Right kidney (tissue), 1 donor: ENCODE data around the gene AJAP1.

Experiments
- DNase-seq: peaks from one replicate; pipeline ENCODE4 v3.0.0-alpha.2; 2016

The AJAP1 gene

DNA sequence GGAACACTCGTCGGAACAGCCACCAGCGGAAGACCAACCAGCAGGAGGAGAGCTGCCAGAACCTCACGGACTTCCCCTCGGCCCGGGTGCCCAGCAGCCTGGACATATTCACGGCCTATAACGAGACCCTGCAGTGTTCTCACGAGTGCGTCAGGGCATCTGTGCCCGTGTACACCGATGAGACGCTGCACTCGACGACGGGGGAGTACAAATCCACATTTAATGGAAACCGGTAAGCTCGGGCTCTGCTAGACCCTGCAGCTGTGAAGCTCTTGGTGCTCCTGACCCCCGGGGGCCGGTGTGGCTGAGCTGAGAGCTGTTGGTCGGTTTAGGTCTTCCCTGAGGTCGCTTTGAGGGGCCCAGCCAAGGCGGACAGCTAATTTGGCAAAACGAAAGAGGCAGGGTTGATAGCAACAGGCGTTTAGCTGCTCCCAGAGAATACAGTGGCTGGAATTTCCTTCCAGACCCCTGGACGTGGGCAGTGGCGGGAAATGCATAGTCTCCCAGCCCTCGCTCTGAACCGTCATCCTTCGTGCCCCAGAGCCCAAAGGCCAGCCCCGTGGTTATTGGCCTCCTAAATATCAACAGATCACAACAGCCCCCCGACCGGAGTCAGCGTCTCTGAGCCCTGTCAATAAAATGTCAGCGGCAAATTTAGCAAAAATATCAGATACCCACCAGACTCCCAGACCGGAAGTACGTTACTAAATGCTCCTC, 118.0 kb downstream of the AJAP1 start:
- no peak for DNase-seq

DNA sequence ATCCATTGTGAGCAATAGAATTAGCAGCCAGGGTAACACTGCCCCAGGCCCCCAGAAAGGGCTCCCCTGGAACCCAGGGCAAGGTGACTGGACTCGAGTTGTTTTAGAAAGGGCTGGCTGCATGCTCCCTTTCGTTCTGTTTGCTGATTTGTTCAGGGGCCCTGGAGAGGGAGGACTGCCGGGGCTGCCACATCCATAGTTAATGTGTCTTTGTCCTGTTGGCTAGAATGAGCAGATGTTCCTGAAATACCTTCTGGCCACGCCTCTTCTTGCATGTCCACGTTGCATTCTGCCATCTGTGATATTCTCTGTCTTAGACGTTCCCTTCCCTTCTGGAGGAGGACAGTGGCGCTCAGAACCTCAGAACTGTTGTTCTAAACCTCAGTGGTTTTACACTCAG, 118.8 kb downstream of the AJAP1 start:
- DNase-seq: no peak

DNA sequence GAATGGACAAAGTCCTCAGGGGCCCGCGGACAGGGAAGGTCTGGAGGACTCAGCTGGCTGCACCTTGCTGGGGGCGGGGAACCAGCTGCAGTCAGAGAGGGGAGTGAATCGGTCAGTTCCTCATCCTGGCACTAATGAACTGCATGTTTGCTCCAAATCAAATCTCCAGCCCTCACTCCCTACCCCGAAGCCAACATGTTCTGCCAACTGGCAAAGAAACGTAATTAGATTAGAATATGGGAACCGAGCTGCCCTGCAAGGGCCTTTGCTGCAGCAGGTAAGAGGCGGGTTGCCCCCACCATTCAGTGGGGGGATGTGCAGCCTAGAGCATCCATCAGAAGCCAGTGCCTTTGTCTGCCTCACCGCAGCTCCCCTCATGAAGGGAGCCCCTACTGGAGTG, 121.1 kb downstream of the AJAP1 start:
- DNase-seq: no peak

DNA sequence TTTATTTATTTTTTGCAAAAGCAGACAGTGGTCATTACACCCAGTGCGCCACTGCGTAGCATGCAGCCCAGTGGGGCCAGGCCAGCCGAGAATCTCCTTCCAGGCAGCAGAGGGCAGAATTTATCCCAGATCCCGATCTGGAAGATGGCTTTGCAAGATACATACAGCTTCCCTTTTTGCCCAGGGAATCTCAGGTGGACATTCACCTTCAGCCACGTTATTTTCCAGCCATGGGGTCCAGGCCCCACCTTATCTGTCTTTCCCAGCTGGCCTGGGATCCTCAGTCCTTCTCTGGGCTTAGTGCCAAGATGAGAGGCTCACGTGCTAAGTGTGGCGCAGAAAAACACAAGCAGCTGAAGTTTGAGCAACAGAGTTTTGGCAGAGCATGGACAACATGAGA, 123.6 kb downstream of the AJAP1 start:
- peak; percentile 23 for DNase-seq

DNA sequence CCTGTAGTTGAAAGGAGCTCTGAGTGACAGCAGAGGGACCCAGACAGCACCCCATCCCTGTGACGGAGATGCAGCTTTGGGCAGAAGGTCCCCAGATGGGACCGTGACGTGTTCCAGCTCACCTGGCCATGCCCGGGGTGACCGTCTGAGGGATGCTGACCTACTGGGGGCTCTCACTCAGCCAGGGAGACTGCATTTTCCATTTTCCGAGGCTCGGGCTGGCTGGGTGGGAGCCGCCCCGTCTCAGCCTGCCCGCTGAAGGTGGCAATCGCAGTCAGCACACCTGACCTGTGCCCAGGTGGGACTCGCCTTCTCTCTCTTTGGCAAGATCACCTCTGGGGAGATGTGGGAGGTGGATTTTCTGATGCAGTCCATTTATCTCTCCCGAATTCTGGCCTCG, 127.2 kb downstream of the AJAP1 start:
- no peak for DNase-seq

DNA sequence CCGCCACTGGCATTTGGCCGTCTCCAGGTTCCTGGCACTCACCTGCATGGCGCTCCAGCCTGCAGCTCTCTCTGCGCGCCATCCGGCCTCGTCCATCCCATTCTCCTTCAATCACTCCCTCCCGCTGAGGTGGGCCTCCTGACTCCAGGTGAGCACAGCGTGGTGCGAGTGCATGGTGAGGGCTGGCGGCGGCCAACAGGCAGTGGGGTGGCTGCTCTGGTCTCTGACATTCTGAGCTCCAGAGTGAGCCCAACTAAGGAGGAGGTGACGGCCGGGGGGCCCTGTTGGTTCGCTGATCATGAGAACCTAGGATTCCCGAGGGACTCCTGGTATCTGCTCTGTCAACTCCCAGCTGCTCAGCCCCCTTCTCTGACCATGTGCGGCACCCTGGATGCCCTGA, 130.4 kb downstream of the AJAP1 start:
- no peak for DNase-seq

DNA sequence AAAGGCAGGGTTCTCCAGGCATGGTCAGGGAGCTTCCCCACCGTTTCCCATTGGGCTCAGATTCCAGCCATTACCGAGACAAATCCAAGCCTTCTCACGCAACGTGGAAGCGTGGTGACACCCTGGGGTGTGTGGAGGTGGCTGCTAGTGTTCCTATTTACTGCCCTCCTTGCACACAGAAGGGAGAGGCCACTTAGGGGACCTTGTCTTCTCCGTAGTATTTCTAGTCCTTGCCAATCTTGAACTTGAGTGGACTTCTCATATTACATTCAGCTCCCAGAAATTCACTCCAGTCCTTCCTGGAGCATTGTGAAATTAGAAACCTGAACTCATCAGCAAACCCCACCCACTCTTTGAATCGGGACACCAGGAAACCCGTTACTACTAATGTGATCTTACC, 131.6 kb downstream of the AJAP1 start:
- DNase-seq: no peak

DNA sequence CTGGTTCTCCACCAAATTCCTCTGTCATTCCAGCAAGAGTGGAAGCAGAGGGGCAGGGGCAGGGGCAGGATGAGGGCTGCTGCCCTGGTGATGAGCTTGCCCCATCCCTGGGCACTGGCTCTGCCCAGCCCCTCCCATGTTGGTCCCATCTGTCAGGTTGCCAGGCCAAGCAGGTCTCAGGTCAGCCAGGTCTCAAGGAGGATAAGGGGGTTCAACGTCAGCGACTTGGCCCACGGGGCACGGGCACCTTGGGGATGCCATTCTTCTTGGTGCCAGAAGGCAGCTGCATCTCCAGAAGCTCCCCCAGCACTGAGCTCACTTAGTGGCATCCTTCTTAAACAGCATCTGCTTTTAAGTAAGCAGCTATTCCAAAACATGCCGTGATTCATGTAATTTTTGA, 133.1 kb downstream of the AJAP1 start:
- no peak for DNase-seq

DNA sequence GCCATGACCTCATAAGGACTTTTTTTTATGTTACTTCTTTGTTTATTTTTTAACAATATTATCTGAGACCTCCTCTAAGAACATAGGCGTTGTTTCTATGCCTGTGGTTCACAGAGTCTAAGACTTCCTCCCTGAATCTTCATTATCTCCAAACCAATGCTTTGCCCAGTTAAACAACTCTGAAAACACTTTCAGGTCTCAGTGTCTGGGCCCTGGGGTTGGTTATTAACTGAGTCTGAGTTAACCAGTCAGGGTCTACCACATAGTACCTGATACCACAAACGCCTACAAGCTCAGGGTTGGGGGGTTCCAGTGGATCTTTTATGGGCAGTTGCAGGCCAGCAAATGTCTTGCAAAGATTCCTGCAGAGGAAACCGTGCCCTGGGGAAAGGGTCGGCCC, 138.2 kb downstream of the AJAP1 start:
- DNase-seq: no peak

DNA sequence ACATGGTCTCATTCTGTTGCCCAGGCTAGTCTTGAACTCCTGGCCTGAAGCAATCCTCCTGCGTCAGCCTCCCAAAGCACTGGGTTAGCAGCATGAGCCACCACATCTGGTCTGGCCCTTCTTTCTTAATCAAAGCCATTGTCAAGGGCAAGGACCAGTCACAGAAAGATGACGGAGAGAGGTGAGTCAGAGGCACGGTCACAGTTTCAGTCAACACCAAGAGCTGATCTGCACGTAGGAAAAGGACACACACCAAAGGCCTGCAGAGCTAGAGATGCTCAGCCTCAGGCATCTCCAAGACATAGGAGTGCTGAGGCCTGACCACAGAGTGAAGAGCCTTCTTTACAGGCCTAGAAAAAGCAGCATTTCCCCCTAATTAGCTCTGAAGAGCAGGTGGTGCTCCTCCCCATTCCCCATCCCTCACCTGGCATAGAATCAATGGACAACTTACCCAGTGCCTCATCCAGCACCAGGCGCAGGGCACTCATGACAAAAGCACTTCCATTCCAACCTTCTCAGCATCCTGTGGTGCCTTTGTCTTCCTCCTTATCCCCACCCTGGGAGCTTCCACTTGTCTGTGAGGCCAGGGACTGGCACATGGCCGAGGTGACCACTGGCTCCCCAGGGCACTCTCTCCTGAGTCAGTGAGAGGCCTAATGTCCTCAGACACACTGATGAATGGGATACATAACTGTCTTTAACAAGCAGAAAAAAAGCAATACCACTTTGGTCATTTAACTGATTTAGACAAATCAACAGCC, 139.8 kb downstream of the AJAP1 start:
- DNase-seq: no peak

DNA sequence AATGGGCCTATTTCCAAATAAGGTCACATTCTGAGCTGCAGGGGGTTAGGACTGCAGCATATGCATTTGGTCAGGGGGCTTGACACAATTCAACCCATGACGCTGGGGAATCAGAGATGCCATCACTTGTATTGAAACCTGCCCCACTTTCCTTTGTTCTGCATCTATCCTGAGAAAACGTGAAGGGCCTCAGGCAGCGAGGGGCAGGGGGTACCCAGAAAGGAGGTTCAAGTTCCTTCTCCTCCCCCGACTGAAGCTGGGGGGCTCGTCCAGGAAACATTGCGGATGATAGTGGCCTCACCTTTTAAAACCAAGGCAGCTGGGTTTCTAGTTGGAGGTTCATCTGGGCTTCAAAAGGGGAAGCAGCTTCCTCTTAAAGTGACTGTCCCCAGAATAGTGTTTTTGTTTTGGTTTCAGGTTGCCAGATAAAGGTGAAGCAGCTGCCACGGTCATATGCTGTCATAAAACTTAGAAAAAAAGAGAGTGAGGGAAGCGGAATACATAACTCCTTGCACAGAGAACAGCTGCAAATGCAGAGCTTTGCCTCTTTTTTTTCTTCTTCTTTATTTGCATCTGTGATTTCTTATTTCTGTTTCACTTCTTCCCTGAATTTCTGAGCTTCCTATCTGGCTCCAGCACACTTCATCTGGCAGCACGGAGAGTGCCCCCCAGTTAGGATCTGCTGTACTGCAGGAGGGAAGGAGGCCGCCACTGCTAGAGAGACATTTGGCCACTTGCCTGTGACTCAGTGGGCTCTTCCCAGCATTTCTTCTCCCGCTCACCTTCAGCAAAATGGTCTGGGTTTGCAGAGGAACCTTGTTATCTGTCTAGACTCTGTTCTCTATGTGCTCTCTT, 142.0 kb downstream of the AJAP1 start:
- DNase-seq: no peak

DNA sequence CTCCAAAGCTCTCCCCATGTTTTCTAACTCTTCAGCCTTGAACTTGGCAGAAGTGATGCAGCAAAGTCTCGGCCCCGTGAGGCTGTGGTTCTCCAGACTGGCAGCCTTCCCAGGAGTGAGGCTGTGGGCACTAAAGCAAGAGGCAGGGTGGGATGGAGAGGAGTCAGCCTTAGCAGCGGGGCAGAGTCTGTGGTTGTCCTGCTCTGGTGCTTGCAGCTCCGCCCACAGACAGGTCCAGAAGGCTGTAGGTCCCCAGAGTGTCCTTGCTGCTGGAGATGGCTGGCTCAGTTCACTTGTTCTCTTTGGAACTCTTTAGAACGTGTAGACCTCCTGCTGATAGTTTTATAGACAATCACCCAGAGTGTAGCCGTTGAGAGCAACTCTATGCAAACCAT, 142.6 kb downstream of the AJAP1 start:
- DNase-seq: no peak

DNA sequence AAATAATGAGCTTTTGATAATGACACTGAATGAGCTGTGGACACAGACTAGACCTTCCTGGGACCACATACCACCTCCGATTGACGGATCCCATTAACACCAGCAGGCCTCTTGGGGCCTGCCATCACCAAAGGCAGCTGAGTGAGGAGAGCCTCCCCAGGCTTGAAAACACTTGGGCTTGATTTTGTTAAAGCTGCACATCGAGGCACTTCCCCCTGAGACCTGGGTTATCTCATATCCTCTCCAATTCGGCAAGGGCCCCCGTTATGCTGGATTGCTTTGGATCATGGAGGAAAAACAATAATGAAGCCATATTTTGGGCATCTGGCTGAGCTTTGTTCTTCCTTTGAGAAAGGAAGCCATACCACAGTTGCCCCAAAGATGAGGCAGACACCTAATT, 143.0 kb downstream of the AJAP1 start:
- no peak for DNase-seq

DNA sequence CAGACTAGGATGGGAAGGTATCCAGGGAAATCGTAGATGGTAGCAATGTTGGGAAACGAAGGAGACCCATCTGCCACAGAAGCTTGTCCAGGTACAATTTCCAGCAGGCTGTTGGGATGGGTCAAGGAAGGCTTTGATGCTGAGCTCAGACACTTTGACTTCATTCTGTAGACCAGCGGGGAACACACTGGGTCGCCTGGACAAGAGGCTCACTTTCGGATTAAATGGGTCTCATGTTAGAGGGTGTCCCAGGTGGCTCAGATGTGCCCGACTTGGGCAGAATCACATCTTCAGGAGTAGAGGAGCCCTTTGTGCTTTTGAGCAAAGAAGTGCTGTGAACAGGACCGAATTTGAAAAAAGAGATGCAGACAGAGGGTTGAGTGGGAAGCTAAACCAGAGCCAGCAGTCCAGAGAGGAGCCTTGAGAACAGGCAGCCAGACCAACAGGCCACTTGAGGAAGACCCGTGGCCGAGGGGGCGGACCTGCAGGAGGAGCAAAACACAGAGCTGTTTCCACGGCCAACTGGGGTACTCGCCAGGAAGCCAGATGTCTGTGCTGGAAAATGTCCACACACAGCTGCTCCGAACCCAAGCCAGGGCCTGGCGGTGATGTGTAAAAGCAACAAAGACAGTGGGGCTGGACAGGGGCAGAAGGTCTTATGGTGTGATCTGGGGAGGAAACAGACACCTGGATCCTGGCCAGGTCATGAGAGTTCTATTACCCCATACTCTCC, 146.9 kb downstream of the AJAP1 start:
- no peak for DNase-seq

DNA sequence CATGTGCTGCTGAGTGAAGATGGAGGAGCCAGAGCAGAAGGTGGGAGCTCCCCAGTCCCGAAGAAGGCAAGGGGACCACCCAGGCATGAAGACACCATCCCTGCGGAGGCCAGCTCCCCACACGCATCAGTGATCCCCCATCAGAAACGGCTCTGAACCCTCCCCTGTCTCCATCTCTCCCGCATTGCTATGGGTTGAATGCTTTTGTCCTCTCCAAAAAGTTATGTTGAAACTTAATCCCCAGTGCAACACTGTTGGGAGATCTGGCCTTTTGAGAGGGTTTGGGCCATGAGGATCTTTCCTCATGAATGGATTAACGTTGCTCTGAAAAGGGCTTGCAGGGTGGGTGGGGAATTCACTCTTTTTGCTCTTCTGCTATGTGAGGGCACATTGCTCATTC, 147.6 kb downstream of the AJAP1 start:
- no peak for DNase-seq

DNA sequence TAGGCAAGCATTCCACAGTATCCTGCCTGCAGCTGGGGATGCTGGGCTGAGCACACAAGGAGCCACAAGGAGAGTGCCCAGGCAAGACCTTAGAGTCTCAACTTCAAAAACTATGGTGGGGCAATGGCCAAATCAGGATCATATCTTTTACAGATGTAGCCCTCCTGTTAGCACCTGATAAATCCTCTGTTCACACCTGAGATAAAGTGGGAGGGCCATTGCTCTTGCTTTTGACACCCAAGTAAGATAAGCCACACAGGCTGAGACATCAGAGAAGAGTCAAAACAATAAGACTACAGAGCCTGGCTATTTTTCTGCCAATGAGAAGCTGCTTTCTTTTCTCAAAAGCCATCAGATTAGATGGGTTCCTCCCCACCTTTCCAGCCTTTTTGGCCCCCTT, 148.9 kb downstream of the AJAP1 start:
- DNase-seq: no peak

DNA sequence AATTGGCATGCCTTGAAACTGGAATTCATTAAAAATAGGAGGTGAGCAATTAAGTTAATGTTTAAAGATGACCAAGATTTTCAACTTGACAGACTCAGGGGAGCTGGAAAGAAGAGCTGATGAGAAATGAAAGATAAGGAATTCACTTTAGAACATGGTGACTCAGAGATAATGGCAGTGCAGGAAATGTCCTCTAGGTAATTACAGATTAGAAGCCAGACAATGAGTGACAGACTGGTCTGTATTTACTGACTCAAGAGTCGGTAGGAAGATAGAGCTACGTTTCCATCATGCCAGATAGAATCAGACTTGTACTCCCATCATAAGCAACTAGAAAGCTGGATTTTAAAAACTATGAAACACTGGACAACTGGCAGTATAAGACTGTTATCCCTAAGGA, 151.6 kb downstream of the AJAP1 start:
- DNase-seq: no peak

DNA sequence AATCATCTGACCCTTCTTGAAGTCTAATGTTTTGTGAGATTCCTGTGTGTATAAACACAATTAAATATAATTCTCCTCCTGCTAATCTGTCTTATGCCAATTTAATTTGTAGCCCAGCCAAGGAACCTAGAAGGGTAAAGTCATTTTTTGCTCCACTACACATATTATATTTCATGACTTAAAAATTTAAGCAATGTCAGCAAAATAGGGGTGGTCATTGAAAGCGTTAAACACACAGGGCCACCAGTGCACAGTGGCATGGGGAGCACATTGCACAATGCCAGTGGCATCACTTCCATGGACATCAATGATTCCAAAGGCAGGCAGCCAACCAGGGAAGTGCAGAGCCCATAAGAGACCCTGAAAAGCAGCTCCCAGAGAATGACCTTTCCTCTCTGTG, 166.1 kb downstream of the AJAP1 start:
- DNase-seq: no peak

DNA sequence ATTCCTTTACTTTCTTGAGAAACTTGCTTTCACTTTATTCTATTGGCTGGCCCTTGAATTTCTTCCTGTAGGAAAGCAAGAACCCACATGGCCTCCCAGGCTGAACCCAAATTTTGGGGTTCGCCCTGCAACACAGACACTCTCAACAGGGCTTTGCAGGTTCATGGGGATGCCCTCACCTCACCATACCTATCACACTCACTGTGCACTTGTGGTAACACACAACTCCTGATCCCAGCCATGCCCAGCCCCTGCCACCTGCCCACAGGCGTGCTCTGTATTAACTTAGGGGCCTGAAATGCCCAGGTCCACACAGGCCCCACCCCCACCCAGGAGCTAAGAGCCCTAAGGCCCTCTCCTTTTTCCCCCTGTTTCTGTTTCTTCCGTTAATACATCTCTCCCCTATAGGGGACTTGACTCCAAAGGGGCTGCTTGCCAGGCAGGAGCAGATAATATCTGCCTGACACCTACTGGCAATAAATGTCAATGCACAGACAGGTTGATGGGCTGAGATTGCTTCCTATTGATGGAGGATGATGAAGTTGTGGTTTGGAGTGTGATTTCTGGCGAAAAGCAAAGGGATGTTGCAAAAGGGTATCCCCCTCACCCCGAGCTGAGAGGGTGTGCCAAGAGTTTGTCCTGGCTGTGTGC, 171.5 kb downstream of the AJAP1 start:
- no peak for DNase-seq

DNA sequence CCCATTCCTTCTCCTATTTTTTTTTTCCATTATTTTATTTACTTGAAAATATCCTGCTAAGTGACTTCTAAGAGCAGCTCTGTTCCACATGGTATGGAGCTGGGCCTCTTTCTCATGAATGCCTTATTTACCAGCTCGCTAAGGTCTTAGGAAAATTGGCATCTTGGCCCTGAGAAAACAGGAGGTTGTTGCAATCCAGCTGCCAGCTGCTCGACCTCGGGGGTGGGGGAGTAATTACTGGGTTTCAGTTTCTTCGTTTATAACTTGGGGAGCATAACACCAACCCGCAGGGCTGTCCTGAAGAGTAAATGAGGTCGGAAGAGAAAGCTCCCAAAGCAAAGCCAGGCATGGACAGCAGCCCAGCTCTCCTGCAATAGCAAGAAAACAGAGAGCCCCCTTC, 176.3 kb downstream of the AJAP1 start:
- no peak for DNase-seq

DNA sequence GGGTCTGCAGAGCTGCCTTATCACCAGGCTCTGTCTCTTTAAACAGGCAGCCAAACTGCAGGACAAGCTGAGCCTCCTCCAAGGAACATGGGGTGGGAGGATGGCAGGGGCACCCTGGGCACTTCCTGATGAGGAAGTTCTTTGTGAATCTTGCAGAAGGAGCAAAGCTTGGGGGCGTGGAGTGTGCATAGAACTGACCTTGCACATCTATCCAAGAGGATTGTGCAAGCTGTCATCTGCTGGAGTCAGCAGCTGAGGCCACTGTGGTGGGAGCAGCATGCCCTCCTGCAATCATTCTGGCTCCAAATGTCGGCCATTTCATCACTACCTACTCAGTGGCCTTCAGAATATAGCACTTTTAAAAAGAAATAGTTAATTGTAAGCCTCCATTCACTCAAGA, 182.2 kb downstream of the AJAP1 start:
- no peak for DNase-seq

DNA sequence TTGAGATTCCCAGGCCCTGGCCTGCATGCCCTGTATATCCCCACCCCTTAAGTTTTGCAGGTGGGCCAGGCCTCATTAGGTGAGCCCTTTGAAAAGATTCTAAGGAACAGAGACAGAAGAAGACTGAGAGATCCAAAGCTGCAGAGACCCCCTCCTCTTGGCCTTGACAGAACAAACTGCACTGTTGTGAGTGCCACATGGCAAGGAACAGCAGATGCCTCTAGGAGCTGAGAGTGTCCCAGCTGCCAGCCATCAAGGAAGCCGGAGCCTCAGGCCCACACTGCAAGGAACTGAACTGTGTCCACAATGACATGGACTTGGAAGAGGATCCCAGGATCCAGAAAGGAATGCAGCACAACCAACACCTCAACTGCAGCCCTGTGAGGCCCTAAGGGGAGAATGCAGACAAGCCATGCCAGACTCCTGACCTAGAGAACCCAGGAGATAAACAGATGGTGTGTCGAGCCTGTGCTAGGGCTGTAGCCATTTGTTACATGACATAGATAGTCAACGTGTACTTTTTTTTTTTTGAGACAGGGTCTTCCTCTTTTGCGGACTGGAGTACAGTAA, 182.7 kb downstream of the AJAP1 start:
- DNase-seq: no peak
